HG03280 (cell line): ENCODE data around the gene APBA2.

Experiments used
- ATAC-seq: cut with Tn5 transposase; IDR thresholded peaks from one replicate; pipeline ENCODE4 v1.9.1; 2021; ENCODE audit warnings: mild to moderate bottlenecking, moderate library complexity; ENCODE audit not compliant: unreplicated experiment

The APBA2 gene

DNA sequence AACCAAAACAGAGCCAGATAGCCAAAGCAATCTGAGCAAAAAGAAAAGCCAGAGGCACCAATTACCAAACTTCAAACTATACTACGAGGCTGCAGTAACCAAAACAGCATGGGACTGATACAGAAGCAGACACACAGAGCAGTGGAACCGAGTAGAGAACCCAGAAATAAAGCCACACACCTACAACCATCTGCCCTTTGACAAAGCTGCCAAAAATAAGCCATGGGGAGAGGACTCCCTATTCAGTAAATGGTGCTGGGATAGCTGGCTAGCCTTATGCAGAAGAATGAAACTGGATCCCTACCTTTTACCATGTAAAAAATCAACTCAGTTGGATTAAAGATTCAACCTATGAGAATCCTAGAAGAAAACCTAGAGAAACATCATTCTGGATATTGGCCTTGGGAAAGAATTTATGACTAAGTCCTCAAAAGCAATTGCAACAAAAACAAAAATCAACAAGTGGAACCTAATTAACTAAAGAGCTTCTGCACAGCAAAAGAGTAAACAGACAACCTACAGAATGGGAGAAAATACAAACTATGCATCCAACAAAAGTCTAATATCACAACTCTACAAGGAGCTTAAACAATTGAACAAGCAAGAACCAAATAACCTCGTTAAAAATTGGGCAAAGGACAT, 95.1 kb downstream of the APBA2 start:
- ATAC-seq = no peak

DNA sequence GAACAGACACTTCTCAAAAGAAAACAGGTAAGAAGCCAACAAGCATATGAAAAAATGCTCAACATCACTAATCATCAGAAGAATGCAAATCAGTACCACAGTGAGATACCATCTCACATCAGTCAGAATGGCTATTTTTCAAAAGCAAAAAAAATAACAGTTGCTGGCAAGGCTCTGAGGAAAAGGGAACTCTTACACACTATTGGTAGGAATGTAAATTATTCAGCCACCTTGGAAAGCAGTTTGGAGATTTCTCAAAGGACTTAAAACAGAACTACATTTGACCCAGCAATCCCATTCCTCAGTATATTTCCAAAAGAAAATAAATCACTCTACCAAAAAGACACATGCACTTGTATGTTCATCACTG, 95.6 kb downstream of the APBA2 start:
- no peak for ATAC-seq

DNA sequence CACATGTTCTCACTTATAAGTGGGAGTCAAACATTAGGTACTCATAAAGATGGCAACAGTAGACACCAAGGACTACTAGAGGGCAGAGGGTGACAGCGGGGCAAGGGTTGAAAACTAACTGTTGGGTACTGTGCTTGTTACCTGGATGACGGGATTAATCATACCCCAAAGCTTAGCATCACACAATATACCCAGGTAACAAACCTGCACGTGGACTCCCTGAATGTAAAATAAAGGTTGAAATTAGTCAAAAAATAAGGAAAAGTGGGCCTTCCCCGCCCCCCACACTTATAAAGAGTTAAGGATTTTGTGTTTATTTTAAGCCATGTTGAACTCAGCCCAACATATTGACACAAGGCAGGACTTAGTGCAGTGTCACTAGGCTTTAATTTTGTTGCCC, 96.1 kb downstream of the APBA2 start:
- no peak for ATAC-seq

DNA sequence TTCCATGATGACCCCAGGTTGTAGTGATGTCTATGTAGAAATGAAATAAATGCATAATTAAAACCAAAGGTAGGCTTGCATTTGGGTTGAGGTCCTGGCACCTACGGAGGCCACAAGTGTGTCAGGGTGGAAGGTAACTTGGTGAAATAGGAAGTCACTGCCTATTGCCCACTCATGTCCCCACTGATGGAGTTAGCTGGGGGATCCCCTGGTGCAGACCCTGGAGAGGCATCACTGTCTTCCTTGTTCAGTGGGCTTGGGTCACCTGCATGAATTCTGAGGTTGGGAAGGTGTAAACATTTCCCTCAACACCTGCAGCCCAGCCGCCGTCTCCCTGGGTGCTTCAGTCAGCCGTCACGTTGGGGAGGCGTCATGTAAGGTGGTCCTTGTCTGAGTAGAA, 97.1 kb downstream of the APBA2 start:
- ATAC-seq = no peak

DNA sequence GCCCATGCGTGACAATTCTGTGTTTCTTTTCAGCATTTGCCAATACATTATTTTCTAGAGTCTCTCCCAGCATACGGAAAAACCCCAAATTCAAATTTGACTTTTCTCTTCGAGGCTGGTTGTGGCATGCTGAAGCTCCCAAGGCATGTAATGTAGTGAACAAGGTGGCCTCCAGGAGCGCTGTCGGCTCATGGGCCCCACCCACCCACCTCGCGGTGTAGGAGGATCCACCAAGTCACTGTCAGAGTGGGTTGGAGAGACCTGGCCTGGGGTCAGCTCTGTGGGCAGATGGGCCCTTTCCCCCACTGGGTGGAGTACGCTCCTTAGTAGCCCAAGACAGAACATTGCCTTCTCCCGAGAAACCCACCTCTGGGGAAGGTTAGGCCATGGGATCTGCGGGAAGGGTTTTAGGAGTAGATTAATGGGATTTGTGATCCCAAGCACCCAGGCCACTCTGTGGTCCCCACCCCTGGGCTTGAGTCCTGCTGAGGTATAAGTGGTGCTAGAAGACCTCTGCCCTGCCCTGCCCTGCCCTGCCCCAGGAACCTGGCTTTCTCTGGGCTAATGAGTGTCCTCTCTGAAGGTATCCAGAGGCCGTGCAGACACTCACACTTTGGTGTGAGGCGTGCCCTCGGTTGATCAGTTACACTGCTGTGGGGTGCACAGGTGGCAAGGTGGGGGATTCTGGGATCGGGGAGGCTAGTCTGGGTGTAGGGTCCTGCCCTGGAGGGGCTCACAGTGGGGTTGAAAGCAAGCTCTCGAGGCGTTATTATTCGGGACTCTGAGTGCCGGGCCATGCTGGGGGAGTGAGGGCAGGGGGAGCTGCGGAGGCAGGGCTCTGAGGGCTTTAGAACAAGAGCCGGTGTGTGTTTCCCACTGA, 97.9 kb downstream of the APBA2 start:
- ATAC-seq = no peak

DNA sequence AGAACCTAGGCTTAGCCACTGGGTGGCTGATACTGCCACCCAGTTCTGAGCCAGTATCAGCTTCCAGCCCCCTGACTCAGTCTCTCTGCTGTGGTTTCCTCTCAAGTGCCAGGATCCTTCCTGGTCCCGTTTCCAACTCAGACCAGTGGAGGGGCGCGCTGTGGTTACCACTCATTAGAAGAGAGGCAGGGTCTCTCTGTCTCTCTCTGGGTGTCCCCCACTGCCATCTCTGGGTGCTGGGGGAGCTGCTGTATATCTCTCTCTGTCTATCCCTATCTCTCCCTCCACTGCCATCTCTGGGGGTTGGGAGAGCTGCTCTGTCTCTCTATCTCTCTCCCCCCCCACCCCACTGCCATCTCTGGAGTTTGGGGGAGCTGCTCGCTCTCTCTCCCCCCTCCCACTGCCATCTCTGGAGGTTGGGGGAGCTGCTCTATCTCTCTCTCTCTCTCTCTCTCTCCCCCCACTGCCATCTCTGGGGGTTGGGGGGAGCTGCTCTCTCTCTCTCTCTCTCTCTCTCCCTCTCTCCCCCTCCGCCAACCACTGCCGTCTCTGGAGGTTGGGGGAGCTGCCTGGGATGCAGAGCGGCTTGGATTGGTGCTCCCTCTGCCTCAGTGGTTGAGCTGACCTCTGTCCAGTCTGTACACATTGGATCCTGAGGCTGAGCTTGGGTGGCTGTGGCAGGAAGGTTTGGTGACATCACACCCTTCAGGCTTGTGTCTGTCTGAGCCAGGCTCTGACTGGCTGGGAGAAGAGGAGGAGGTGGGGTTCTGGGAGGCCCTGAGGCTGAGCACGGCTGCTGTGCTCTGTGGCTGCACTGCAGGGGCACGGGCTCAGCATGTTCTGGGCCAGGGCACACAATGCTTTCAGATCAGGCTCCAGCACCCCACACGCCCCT, 98.9 kb downstream of the APBA2 start:
- ATAC-seq = no peak

DNA sequence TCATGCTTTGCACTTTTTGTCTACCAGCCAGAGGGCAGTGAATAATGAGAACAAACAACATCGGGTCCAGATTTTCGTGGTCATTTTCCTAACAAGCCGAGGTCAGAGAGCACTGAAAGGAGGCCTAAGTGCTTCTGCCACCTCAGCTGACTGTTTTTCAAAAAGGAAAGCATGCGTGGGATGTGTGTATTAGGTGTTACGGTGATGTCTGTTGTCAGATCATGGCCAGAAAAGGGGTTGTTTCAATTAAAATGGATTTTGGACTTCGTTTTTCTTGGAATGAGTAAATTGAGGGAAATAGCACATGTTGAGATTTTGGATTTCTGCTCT, 99.5 kb downstream of the APBA2 start:
- no peak for ATAC-seq

DNA sequence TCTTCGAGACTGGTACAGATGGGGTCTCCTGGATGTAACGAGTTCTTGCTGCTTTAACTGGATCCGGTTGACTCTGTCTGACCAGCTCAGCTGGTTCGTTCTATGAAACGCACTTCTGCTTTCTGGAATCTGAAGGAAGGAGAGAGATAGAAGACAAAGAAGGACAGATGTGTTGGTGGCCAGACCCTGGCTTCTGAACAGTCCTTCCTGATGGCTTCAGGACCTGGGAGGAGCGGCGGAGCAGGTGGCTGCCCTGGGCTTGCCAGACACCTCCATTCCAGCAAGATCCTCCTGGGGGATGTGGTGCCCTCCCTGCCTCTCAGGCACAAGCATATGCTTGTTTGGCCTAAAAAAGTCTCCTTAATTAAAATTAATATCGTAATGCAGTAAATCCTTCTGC, 99.9 kb downstream of the APBA2 start:
- no peak for ATAC-seq

DNA sequence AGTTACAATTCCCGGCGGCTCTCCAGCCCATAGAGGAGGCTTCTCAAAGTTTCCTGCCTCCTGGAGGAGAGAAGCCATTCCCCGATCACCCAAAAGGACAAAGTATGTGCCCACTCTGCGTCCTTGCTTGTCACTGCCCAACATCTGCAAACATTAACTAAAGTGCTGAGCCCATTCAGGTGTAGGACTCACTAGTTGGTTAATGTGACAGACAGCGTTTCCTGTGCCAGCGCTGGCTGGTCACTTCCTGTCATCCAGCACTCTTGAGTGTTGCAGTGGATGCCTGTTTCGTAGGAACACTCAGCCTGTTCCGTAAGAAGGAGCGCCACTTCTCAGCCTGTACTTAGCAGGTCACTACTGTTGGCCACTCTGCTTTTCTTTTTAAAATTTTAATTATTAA, 100.3 kb downstream of the APBA2 start:
- ATAC-seq = no peak

DNA sequence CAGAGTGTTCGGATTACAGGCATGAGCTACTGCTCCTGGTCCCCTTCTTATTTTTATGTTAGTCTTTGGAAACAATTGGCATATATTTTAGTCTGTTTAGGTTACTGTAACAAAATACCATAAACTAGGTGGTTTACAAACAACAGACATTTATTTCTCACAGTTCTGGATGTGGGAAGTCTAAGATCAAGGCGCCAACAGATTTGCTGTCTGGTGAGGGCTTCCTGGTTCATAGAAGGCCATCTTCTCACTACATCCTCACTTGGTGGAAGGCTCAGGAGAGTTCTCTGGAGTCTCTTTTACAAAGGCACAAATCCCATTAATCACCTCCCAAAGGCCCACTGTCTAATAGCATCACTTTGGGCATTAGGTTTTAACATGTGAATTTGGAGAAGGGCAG, 101.0 kb downstream of the APBA2 start:
- ATAC-seq = no peak

DNA sequence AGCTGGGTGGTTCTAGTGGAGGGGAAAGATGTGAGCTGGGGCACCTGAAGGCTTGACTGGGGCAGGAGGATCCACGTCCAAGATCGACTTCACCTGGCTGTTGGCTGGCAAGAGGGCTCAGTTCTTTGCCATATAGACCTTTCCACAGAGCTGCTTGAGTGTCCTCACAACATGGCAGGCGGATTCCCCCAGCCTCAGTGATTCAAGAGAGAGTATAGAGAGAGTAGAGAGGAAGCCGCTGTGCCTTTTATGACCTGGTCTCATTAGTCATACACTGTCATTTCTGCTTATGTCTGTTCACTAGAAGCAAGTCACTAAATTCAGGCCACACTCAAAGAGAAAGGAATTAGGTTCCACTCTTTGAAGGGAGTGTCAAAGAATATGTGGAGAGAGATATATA, 101.6 kb downstream of the APBA2 start:
- no peak for ATAC-seq

DNA sequence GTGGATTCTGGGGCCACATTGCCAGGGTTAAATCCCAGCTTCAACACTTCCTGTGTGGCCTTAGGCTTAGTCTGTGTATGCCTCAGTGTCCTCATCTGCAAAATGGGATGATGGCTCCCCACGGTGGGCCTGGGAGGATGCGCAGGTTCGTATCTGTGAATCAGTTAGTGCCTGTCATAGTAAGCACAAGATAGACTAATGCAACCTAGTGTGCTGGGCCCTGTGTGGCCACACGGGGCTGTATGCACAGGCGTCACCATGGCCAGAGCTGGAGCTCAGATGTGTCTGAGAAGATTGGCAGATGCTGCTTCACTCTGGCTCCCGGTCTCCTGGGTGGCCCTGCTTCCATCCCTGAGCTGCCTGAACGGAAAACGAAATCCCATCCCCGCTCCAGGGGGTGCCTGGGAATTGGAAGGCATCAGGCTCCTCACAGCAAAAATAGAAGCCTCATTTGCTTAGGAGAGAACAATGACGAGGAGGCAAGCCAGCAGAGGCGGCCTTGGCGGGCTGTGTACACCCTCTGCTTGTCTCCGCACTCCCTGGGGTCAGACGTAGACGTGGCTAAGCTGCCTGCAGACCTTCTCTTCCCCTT, 103.6 kb downstream of the APBA2 start:
- no peak for ATAC-seq

DNA sequence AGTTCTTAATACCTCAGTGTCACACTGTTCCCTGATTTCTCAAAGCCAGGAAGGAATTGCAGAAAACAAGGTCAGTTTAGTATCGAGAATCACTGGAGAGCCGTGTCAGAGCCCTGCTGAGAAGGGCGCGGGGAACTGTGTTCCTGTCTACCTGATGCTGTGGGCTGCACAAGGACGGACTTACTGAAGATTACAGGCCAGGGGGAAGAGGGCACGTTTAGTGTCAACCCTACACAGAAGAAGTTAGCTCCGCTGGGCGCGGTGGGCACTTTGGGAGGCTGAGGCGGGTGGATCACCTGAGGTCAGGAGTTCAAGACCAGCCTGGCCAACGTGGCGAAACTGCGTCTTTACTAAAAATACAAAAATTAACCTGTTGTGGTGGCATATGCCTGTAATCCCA, 104.1 kb downstream of the APBA2 start:
- ATAC-seq = no peak

DNA sequence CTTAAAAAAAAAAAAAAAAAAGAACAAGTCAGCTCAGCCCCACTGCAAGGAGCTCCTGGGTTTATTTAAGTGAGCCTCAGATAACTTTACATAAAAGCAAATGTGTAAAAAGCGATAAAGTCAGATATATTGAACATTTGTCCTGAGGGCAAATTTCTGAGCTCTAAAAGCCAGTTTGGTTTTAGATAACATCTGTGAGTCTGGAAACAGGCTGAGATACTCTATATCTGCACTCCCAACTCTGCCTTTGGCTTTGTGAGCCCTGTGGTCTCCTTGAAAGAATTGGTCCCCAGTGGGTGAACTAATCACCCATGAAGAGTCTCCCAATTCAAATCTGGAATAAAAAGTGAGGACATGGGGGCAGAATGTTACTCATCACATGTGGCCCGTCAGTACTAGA, 104.6 kb downstream of the APBA2 start:
- ATAC-seq = no peak

DNA sequence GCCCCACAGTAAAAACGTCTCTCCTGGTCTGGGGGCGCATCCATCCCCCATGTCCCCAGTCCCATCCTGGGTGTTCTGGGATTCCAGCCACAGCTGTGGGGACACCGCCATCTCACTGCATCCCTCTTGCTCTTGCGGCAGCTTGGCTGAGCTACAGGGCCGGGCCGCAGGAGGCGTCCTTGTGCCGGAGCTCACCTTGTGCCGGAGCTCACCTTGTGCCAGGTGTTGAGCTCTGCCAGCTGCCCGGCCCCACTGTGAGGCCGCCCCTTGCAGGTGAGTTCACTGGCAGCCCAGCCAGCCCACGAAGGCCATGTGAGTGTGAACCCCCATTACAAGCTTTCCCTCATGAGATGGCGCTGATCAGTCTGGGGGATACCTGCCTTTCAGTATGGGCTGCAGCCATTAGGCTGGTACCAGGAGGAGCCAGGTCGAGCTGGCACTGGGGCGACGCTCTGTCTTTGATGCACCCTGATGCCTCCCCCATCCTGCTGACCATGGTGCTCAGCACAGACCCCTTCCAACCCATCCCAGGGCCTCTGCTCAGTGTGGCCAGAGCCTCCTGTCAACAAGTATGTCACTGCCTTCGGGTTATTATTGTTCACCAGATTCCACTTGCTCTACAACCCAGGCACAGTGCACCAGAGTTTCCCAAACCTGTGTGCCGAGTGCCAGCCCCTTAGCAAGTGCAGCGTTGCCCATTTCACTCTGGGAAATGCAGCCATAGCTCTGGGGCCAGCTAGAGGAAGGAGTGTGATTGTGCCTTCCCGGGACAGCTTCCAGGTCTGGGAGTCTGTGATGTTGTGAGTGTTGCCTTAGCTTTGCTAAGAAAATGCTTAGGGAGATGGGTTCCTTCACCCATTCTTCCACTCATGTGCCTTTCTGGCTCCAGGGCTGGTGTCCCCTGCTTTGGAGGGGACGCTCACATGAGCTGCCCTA, 105.7 kb downstream of the APBA2 start:
- ATAC-seq = no peak

DNA sequence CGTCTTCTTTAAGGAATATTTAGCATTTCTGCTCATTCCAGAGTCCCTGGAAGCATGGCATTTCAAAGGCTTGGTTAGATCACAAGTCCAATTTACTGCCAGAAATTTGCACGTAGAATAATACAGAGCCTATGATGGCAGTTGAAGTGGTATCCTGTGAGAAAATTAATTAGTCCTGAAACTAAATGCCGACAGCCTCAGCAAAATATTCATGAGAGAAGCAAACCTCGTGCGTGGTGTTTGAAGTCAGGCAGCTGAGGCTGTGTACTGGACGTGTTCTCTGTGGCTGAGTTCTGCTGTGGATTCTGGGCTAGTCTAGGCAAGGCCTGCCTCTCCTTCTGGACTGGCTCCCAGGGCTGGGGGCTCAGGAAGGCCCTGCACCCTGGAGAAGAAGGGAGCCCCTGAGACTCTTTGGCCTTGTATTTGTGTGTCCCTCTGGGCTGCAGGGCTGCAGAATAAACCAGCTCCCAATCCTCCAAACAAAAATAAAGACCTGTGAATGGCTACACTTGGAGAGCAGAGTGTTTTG, 106.6 kb downstream of the APBA2 start:
- ATAC-seq = no peak

DNA sequence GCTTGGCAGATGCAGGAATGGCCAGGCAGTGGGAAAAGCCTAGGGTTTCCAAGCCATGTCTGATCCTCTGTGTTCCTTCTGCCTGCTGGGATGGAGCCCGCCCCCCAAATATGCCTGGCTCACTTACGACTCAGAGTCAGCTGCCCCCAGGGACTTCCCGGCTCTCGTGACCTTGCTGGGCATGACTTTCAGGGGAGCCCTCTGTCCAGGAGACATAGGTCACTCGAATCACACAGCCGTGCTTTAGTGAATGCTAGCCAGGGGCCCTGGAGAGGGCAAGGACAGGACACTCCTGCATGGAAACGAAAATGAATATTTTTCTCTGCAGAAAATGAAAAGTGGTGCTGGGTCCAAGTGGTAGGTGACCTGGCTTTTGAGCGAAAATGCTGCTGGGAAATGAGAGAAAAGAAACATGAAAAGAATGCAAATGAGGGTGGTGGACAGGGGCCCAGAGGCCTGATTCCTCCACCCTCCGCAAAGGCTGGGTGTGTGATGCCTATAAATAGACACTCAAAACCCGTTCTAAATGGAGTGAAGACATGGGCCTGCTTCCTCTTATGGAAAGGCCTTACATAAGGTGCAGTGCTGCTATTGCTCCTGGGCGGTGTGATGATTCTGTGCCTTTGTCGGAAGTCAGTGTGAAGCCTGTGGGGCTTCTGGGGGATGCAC, 107.4 kb downstream of the APBA2 start:
- no peak for ATAC-seq

DNA sequence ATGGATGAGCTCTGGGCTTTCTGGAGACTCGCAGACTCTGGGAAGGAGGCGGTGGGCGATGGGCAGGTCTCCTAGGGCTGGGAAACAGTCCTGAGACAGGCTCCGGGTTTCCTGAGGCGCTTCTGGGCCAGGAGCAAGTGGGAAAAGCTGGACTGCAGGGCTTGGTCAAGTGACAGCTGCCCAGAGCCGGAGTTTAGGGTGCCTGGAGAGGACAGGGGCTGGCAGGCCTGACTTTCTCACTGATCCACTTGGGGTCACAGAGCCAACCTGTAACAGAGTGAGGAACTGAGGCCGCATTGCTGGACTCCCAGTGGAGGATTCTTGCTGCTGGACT, 107.9 kb downstream of the APBA2 start:
- no peak for ATAC-seq

DNA sequence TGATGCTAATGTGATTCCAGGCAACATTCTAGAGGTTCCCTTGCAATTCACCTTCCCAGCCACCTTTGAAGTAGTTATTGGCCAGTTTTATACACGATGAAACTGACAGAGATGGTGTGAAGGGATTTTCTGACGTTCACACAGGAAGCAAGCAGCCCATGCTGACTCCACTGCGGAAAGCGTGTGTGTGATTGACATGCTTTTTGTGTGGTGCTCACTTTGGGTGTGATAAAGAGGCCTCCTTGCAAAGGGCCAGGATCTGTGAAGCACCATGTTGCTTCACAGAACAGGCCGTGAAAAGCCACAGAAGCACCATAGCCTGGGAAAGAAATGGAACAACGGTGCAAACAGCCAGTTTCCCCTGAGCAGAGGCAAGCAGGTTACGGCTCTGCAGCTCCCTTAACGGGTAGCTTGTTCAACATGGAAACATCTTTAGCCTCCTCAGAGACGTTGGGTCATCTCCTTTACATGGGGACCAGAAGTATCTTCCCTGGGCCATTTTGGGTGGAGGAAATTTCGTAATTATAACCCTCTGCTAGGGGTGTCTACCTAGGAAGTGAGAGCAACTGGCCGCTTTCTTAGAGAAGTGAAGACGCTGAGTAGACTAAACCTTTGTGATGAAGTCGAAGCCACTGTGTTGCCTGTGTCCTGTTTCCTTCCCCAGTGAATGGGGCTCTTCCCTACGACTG, 108.5 kb downstream of the APBA2 start:
- ATAC-seq = no peak
